ENCODE measurements around the gene SP100.
"Not testable (repeated sequence)": the region's sequence is repeated elsewhere in the genome, so short reads cannot be mapped to it uniquely, and the experiment has no call there.

The SP100 gene

DNA sequence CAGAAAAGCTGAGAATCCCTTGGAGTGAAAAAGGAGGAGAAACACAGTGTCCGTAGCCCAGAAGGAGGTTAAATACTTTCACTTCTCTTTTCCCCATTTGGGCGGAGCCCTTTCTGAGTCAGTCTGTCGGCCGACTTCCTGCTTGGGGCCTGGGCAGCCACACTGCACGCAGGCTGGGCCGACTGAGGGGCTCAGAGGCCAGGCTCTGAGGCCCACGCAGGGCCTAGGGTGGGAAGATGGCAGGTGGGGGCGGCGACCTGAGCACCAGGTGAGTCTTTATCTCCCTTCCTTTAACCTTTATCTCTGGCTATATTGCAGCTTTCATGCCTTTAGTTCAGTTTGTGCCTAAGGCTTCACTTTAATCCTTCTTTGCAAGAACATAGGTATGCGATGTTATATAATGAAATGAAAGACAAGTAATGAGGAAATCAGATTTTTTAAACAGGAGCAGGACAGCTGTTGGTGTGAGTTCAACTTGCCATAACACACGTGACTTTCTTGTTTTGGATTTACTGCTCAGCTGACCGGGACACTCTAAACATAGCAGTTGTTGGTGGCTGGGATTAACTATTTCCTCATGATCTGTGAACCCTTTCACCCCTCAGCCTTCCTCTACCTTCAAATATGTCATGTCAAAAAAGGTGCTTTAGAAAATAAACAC is at the start of gene SP100:
SP100 (plus strand) TSS at position 141 of the 661 bp plus-strand sequence; CDS start at position 237, 96 bp downstream.
- DNase-seq (ENCODE audit: low read depth): peak; percentile 82
- peak within 1 kb of the TSS; percentile 76 for H3K4me3 ChIP-seq (ENCODE audit: low read depth, low read length)
- TF ChIP-seq, protein P1, sequence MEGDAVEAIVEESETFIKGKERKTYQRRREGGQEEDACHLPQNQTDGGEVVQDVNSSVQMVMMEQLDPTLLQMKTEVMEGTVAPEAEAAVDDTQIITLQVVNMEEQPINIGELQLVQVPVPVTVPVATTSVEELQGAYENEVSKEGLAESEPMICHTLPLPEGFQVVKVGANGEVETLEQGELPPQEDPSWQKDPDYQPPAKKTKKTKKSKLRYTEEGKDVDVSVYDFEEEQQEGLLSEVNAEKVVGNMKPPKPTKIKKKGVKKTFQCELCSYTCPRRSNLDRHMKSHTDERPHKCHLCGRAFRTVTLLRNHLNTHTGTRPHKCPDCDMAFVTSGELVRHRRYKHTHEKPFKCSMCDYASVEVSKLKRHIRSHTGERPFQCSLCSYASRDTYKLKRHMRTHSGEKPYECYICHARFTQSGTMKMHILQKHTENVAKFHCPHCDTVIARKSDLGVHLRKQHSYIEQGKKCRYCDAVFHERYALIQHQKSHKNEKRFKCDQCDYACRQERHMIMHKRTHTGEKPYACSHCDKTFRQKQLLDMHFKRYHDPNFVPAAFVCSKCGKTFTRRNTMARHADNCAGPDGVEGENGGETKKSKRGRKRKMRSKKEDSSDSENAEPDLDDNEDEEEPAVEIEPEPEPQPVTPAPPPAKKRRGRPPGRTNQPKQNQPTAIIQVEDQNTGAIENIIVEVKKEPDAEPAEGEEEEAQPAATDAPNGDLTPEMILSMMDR (IDR thresholded peaks at IDR 0.05; ENCODE audit: low read depth, low read length, missing control alignments): no peak

DNA sequence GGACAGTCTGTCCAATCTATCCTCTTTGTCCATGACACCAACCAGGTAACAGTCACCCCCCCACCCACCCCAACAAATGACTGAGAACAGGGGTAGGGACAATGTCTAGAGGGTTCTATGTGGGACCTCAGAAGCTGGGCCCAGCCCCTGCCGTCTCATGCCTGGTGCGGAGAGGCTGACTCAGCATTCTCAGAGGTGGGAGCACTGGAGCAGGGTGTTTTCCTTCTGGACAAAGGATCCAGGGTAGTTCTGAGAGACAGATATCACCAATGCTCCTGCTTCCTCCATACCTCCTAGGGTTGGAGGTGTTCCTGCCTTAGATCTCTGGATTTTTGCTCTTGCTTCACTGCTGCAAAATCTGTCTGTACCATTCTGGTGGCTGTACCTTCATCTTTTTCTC is 33.9 kb upstream of the SP100 start:
- TF ChIP-seq, protein P1 (IDR thresholded peaks at IDR 0.05; ENCODE audit: low read depth, low read length, missing control alignments): no peak
- H3K4me3 ChIP-seq (ENCODE audit: low read depth, low read length): no peak overlapping the region
- no peak for DNase-seq (ENCODE audit: low read depth)

DNA sequence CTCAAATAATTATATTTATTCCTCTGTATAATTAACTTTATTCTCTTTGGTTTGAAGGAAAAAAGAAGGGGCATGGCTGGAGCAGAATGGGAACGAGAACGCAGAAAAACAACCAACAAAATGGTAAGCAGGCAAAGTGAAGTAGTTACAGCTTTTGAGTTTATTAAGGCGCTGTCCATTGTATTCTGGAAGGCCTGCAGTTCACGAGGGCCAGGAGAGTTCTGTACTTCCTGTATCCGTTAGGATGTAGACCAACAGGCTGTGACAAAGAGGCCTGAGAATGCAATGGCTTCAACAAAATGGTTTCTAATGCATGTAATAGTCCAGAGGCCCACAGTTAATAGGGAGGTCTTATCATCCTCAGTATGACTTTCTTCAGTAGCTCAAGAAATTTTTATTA is 32.5 kb upstream of the SP100 start:
- no peak overlapping the region for H3K4me3 ChIP-seq (ENCODE audit: low read depth, low read length)
- no peak for DNase-seq (ENCODE audit: low read depth)
- TF ChIP-seq, protein P1 (IDR thresholded peaks at IDR 0.05; ENCODE audit: low read depth, low read length, missing control alignments): no peak

DNA sequence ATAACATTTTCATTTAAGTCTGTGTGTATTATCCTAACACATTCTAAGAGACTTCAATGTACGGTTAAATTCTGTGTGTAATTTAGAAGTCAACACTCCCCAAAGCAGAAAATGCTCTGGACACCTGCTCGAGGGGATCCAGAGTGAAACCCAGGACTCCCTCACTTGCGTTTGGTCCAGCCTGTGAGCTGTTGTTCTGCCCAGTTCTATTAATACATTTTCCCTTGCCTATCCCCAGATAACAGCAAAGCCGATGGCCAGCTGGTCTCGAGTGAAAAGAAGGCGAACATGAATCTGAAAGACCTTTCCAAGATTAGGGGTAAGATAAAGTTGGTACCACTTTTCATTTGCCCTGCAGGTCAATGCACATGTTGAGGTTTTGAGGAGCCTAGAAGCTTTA is 31.0 kb upstream of the SP100 start:
- no peak overlapping the region for H3K4me3 ChIP-seq (ENCODE audit: low read depth, low read length)
- TF ChIP-seq, protein P1 (IDR thresholded peaks at IDR 0.05; ENCODE audit: low read depth, low read length, missing control alignments): no peak
- no peak for DNase-seq (ENCODE audit: low read depth)

DNA sequence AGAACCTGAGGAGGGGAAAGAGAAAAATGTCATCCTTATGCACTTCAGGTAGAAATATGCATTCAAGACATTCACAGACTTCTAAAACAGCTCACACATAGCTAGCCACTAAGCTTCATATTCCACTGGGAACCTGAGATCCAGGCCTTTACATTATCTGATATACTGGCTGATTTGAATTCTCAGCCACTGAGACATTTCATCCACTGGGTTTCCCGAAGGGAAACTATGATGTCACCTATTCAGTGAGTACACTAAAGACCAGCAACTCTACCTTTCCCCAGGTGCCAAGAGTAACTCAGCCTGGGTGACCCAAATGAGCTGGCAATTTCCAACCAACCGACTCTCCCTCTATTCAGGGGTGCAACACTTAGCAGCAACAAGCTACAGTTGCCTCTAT is 21.7 kb upstream of the SP100 start:
- H3K4me3 ChIP-seq (ENCODE audit: low read depth, low read length): no peak overlapping the region
- TF ChIP-seq, protein P1 (IDR thresholded peaks at IDR 0.05; ENCODE audit: low read depth, low read length, missing control alignments): no peak
- no peak for DNase-seq (ENCODE audit: low read depth)

DNA sequence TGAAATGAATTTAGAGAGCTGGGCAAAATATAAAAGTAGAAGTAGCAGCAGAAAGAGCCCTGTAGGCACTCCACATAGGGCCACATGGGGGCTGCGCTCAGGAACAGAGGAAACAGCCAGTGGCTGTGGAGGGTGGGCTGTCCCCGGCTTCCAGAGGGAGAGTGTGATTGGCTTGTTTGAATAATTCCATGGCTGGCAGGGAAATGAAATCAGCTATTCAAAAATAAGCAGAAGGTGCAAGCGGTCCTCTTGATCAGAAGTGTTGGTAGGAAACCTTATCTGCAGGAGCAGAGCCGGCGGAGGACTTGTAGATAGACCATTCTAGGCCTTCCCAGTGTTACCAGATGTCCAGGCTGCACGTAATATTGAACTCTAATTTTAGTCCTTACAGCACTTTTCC is 17.3 kb upstream of the SP100 start:
- not testable (repeated sequence) for H3K4me3 ChIP-seq (ENCODE audit: low read depth, low read length); DNase-seq (ENCODE audit: low read depth)

DNA sequence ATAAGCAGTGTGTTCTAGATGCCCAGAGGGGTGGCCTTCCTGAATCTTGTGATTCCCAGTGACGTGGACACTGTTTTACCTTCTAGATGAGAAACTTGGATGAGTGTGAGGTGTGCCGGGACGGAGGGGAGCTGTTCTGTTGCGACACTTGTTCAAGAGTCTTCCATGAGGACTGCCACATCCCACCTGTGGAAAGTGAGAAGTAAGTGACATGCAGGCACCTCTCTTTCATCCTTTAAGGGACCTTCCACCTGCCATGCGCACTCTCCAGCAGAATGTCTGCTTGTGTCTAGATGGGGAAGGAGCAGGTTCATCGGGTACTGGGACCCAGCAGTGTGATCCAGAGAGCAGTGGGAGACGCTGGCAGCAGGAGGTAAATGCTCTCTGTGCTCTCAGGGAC is 16.0 kb upstream of the SP100 start:
- no peak for DNase-seq (ENCODE audit: low read depth)
- TF ChIP-seq, protein P1 (IDR thresholded peaks at IDR 0.05; ENCODE audit: low read depth, low read length, missing control alignments): no peak
- H3K4me3 ChIP-seq (ENCODE audit: low read depth, low read length): no peak overlapping the region

Measured in GM12864 (cell line).